ENCODE measurements around the gene SRPRB.

The SRPRB gene

GRCh38 chr3:133805702-133806475 is at the start of gene SRPRB:
TSS of gene SRPRB (plus strand) at chr3:133805815. CDS start at chr3:133805849, 34 bp downstream.
- DNase-seq, result peak; percentile 94

- DNase-seq, result no peak
These were observed 48.6 kb upstream of the SRPRB start for GRCh38 chr3:133756716-133757694.

GRCh38 chr3:133757701-133758567 is 47.7 kb upstream of the SRPRB start:
- no peak for DNase-seq

- no peak for DNase-seq
These were observed 47.1 kb upstream of the SRPRB start for GRCh38 chr3:133758568-133758928.

GRCh38 chr3:133758964-133759739 is 46.5 kb upstream of the SRPRB start:
- DNase-seq, result no peak

GRCh38 chr3:133759740-133760305 is 45.8 kb upstream of the SRPRB start:
- no peak for DNase-seq

- no peak for DNase-seq
These were observed 44.7 kb upstream of the SRPRB start for GRCh38 chr3:133760916-133761315.

- no peak for DNase-seq
These were observed 43.8 kb upstream of the SRPRB start for GRCh38 chr3:133761605-133762484.

- no peak for DNase-seq
These were observed 43.1 kb upstream of the SRPRB start for GRCh38 chr3:133762539-133762938.

GRCh38 chr3:133763797-133764683 is 41.6 kb upstream of the SRPRB start:
- no peak for DNase-seq

- DNase-seq, result no peak
These were observed 40.4 kb upstream of the SRPRB start for GRCh38 chr3:133765256-133765655.

- DNase-seq, result no peak
These were observed 38.0 kb upstream of the SRPRB start for GRCh38 chr3:133767607-133768006.

- DNase-seq, result no peak
These were observed 36.1 kb upstream of the SRPRB start for GRCh38 chr3:133769536-133769935.

- DNase-seq, result no peak
These were observed 31.9 kb upstream of the SRPRB start for GRCh38 chr3:133773732-133774131.

- DNase-seq, result no peak
These were observed 30.3 kb upstream of the SRPRB start for GRCh38 chr3:133775309-133775708.

- DNase-seq, result no peak
These were observed 29.8 kb upstream of the SRPRB start for GRCh38 chr3:133775835-133776234.

GRCh38 chr3:133776794-133777438 is 28.7 kb upstream of the SRPRB start:
- DNase-seq, result no peak

GRCh38 chr3:133777807-133778568 is 27.6 kb upstream of the SRPRB start:
- no peak for DNase-seq

Measured in activated gamma-delta T cell treated with Interleukin-2 at 50 U/mL for 16 hours (primary cell).